ENCODE data around the gene CFAP410.
"Not testable (repeated sequence)": the region's sequence is repeated elsewhere in the genome, so short reads cannot be mapped to it uniquely, and the experiment has no call there.

Gene CFAP410

DNA sequence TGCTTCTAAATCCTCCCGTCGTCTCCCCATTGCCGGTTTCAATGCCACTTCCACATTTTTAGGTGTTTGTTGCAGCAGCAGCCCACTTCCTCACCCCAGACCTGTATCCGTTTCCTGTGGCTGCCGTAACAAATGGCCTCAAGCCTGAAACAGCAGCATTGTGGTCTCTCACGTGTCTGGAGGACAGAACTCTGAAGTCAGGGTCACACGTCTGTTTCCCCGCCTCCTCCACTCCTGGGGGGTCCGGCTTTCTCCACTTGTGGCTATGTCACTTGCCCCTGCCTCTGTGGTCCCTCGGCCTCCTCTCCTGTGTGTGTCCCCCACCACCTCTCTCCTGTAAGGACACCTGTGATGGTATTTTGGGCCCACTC, 36.1 kb upstream of the CFAP410 start:
- H3K4me1 Mint-ChIP-seq: peaks cover 20% of the 10 kb centered on the region
- H3K4me3 Mint-ChIP-seq: no peak overlapping the region
- peak overlapping the region; percentile 29 for H3K27ac Mint-ChIP-seq
- peaks cover 5% of the 10 kb centered on the region for H3K36me3 Mint-ChIP-seq (ENCODE audit: low read depth)
- H3K27me3 Mint-ChIP-seq: no peaks in the 10 kb centered on the region
- H3K9me3 Mint-ChIP-seq: no peaks in the 10 kb centered on the region
- no peak for ATAC-seq
- DNase-seq: no peak

DNA sequence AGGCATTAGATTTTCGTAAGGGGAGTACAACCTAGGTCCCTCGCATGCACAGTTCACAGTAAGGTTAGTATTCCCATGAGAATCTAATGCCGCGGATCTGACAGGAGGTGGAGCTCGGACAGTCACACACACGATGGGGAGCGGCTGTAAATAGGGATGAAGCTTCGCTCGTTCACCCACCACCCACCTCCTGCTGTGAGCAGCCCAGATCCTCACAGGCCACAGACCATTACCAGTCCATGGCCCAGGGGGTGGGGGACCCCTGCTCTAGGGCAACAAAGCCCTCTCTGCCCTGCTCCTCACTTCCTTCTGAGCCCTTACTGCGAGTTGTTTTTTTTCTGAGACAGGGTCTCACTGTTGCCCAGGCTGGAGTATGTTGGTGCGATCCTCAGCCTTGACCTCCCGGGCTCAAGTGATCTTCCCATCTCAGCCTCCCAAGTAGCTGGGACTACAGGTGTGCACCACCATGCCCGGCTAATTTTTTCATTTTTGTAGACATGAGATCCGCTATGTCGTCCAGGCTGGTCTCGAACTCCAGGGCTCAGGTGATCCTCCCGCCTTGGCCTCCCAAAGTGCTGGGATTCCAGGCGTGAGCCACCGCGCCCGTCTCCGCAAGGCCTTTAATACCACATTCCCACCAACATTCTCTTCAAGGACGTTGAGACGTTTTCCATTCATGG, 35.6 kb upstream of the CFAP410 start:
- ATAC-seq: no peak
- Mint-ChIP-seq H3K27me3 (no peaks in the 10 kb centered on the region), H3K4me3 (no peak overlapping the region), H3K9me3 (no peaks in the 10 kb centered on the region), H3K36me3 (ENCODE audit: low read depth) (peaks cover 5% of the 10 kb centered on the region), H3K27ac (no peak overlapping the region), H3K4me1 (peaks cover 20% of the 10 kb centered on the region)
- no peak for DNase-seq

DNA sequence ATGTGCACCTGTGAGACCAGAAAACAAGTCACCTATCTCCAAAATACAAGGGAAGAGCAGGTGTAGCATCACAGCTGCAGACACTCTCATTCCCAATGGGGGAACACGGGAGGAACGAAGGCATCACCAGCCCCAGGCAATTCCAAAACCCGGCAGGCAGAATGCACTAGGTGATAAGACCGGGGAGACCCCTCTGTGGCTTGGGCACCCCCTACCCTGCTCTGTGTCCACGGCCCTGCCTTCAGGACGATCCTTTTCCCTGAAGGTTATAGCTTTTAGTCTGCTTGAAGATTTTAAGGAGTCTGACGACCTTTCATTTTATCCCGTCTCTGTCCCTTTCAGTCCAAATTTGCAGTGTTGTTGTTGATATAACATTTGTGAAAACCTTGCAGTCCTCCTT, 33.4 kb upstream of the CFAP410 start:
- ATAC-seq (no peak), DNase-seq (no peak)
- no peaks in the 10 kb centered on the region for H3K9me3 Mint-ChIP-seq
- no peak overlapping the region for H3K4me3 Mint-ChIP-seq
- H3K36me3 Mint-ChIP-seq (ENCODE audit: low read depth): peaks cover 5% of the 10 kb centered on the region
- peaks cover 20% of the 10 kb centered on the region for H3K4me1 Mint-ChIP-seq
- no peaks in the 10 kb centered on the region for H3K27me3 Mint-ChIP-seq
- H3K27ac Mint-ChIP-seq: no peak overlapping the region

DNA sequence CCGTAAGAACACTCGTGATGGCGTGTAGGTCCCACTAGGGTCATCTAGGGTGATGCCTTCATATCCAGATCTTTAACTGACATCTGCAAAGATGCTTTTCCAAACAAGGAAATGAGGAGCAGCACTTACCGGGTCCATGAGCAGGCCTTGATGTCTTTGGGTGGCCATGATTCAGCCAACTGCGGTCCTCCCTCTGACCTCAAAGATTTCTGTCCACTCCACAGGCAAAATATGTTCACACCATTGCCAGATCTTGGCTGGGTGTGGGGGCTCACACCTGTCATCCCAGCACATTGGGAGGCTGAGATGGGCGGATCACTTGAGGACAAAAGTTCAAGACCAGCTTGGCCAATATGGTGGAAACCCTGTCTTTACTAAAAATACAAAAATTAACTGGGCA, 32.4 kb upstream of the CFAP410 start:
- H3K27me3 Mint-ChIP-seq: no peaks in the 10 kb centered on the region
- no peak for ATAC-seq
- peaks cover 5% of the 10 kb centered on the region for H3K36me3 Mint-ChIP-seq (ENCODE audit: low read depth)

DNA sequence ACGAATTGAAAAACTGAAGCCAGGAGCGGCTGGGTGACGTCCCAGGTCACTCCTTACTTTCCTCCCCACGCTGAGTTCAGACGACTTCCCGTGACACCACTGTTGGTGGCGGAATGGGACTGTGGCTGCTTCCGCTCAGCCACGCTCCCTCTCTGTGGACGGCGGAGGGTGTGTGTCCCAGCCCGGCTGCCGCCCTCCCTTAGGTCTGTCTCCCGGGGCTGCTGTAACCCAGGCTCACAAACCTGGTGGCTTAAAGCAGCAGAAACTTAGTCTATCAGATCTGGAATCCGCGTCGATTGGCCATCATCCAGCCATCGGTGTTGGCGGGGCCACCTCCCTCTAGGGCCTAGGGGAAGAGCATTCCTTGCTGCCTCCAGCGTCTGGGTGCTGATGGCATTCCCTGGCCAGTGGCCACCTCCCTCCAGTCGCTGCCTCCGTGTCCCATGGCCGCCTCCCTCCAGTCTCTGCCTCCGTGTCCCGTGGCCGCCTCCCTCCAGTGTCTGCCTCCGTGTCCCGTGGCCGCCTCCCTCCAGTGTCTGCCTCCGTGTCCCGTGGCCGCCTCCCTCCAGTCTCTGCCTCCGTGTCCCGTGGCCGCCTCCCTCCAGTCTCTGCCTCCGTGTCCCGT, 31.7 kb upstream of the CFAP410 start:
- Mint-ChIP-seq H3K4me1 (peaks cover 18% of the 10 kb centered on the region), H3K4me3 (no peak overlapping the region), H3K9me3 (no peaks in the 10 kb centered on the region), H3K27ac (no peak overlapping the region), H3K36me3 (ENCODE audit: low read depth) (peaks cover 5% of the 10 kb centered on the region), H3K27me3 (no peaks in the 10 kb centered on the region)
- ATAC-seq (no peak), DNase-seq (no peak)

More for the DNA sequence above, 32.4 kb upstream of the CFAP410 start:
- DNase-seq: no peak
- no peak overlapping the region for H3K4me3 Mint-ChIP-seq
- peaks cover 20% of the 10 kb centered on the region for H3K4me1 Mint-ChIP-seq
- H3K27ac Mint-ChIP-seq: no peak overlapping the region
- no peaks in the 10 kb centered on the region for H3K9me3 Mint-ChIP-seq

DNA sequence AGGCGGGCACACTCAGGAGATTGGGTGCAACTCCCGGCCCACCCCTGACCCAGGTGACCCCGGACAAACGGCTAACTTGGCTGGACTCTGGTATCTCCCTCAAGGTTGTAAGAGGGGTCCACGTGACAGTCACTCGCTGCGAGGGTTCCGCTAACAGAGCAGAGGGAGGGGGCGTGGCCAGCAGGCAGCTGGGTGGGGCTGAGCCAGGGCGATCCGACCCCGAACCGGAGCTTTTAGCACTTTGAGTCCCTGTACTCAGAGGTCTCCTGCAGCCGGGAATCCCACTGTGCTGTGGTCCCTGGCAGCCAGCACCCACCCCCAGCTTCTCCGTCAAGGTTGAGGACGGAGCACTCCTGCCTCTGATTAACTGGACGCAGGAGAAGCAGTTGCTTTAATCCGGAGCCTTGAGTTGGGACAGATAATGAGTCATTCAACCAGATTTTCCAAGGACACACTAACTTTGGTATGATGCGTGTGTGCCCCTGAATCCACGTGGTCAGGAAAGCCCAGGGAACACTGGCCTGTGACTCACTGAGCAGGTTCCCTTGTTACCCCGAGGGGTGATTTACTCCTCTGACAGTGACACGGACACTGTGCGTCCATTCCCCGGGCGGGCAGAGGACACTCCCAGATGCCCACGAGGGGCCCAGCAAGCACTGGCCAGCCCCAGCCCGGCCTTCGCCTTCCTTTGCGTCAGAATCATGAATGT, 31.0 kb upstream of the CFAP410 start:
- Mint-ChIP-seq H3K27ac (no peak overlapping the region), H3K4me3 (no peak overlapping the region), H3K4me1 (peaks cover 10% of the 10 kb centered on the region), H3K36me3 (ENCODE audit: low read depth) (peaks cover 4% of the 10 kb centered on the region), H3K27me3 (no peaks in the 10 kb centered on the region), H3K9me3 (no peaks in the 10 kb centered on the region)
- DNase-seq: no peak
- no peak for ATAC-seq

DNA sequence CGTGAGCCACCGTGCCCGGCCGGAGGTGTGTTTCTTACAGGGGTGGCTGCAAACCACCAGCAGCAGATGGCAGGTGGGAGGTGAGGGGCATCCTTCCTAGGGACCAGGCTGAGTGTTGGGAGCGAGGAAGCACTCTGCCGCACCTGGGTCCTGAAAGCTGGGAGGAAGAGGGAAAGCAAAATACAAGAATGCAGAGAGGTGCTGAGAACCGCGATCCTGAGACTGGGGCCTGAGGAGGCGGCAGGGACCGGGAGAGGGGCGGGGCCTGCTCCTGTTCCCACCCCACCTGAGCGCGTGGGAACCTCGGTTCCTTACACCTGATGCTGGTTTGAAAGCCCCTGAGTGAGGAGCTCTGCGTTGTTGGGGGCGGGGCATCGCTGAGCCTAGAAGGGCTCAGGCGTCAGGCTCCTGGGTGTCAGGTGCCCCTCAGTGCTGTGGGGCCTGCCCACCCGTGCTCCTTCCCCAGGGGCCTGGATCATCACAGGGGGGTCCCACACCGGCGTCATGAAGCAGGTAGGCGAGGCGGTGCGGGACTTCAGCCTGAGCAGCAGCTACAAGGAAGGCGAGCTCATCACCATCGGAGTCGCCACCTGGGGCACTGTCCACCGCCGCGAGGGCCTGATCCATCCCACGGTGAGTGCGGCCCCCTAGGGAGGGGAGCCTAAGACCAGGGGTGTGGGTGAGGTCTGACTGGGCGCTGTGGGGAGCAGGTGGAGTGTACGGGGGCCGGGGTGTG, 29.7 kb upstream of the CFAP410 start:
- ATAC-seq (no peak), DNase-seq (no peak)
- Mint-ChIP-seq H3K36me3 (ENCODE audit: low read depth) (no peaks in the 10 kb centered on the region), H3K4me3 (no peak overlapping the region), H3K27ac (no peak overlapping the region), H3K9me3 (no peaks in the 10 kb centered on the region), H3K4me1 (peaks cover 2% of the 10 kb centered on the region), H3K27me3 (no peaks in the 10 kb centered on the region)

DNA sequence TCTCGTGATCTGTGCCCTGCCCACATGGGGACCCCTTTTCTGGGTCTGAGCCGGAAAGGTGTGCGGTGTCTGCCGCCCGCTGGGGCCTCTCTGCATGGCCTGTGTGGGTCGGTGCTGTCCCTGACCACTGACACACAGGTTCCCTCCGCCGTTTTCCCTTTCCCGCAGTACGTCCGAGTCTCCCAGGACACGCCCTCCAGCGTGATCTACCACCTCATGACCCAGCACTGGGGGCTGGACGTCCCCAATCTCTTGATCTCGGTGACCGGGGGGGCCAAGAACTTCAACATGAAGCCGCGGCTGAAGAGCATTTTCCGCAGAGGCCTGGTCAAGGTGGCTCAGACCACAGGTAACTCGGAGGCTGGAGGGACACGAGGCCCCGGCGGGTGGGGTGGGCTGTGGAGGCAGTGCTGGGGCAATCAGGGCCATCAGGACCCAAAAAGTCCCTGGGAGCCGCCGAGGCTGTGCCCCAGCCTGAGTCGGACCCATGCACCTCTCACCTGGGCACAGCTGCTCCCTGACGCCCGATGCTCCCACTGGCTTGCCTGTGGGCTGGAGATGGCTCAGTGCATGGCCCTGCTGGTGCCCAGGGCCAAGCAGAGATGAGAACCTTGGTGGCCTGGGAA, 27.5 kb upstream of the CFAP410 start:
- no peak overlapping the region for H3K4me3 Mint-ChIP-seq
- ATAC-seq (no peak), DNase-seq (no peak)
- no peaks in the 10 kb centered on the region for H3K36me3 Mint-ChIP-seq (ENCODE audit: low read depth)
- H3K4me1 Mint-ChIP-seq: no peaks in the 10 kb centered on the region
- no peaks in the 10 kb centered on the region for H3K27me3 Mint-ChIP-seq
- peaks cover 8% of the 10 kb centered on the region for H3K9me3 Mint-ChIP-seq
- no peak overlapping the region for H3K27ac Mint-ChIP-seq

DNA sequence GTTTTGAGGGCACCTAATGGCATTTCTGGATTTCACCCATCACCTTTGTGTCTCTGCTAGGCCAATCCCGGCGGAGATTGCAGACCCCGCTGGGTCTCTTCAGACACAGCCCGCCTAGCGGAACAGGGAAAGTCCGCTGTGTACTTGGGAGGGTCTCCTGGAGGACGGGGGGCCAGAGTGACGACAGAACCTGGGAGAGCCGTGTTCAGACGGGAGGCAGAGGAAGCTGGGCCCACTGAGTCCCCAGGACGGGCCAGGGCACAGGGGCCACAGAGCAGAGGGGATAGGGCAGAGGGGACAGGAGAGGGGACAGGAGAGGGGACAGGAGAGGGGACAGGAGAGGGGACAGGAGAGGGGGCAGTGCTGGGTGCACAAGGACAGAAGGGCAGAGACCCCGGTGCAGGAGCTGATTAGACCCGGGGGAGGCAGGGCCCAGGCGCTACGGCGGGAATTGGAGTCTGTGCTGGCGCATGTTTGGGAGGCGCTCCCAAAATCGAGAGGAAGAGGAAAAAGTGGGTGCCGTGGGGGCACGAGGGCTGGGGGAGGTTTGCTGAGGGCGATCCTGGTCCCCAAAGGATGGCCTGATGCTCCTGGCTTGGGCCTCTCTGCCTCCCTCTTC, 26.9 kb upstream of the CFAP410 start:
- H3K4me1 Mint-ChIP-seq: no peaks in the 10 kb centered on the region
- H3K4me3 Mint-ChIP-seq: no peak overlapping the region
- H3K27me3 Mint-ChIP-seq: no peaks in the 10 kb centered on the region
- no peak for ATAC-seq
- peaks cover 8% of the 10 kb centered on the region for H3K9me3 Mint-ChIP-seq
- H3K27ac Mint-ChIP-seq: no peak overlapping the region
- H3K36me3 Mint-ChIP-seq (ENCODE audit: low read depth): no peaks in the 10 kb centered on the region
- DNase-seq: no peak

DNA sequence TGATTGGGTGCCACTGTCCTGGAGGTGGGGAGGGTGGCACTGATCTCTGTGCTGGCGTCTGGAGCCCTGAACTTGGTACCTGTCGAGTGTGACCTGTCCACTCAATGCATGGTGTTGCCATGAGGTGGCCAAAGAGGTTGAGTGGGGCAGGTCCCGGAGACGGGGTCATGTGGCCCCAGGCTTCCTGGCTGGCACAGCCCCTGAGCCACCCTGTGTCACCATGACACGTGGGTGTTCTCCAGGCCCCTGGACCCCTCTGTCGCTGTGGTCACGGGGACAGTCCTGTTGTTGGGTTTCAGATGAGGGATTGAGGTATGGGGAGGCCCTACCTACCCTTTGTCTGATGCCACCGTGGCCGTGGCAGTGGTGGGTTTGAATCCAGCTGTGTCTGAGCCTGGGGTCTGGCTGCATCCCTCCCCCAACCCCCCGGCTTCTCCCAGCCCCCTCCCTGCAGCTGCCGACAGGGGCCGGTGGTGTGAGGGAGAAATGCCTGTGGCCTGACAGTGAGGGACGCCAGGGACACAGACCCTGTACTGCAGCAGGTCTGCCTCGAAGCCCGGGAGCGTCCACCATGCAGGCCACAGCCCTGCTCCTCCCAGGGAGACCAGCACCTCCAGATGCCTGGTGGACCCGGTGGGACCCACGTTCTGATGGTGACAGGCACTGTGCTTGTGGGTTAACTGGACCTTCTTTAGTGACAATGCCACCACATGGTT, 26.2 kb upstream of the CFAP410 start:
- peaks cover 8% of the 10 kb centered on the region for H3K9me3 Mint-ChIP-seq
- no peak overlapping the region for H3K27ac Mint-ChIP-seq

DNA sequence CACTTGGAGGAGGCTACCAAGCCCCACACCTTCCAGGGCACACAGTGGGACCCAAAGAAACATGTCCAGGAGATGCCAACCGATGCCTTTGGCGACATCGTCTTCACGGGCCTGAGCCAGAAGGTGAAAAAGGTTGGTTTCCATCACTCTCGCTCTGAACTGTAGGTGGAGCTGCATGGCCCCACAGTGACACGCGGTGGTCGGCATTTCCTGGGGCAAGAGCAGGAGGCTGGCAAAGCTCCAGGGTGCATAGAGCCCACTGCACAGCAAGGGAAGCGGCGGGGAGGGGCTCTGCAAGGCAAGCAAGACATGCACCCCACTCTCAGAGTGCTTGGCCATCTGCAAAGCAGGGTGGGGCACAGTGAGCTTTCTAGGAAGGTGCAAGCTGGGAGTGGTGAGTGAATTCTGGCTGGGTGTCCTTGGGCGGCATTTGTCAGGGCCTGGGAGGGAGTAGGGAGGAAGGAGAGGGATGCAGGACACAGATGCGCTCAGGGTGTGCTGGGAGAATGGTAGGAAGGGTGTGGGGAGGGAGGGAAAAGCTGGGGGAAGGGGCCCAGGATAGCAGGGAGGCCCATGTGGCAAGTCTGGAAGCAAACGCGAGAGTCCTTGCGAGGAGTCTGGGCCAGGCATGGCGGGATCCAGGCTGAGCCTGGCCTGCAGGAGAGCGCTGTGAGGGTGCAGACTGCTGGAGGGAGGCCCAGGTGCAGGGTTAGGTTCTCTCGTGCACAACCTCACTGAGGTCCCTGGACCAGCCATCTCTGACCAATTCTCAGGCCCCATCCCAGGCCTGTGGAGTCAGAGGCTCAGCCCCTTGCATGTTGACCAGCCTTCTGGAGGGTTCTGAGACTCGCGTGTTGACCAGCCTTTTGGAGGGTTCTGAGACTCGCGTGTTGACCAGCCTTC, 25.2 kb upstream of the CFAP410 start:
- Mint-ChIP-seq H3K27ac (no peak overlapping the region), H3K27me3 (no peaks in the 10 kb centered on the region), H3K9me3 (peaks cover 8% of the 10 kb centered on the region), H3K4me1 (peaks cover 2% of the 10 kb centered on the region), H3K4me3 (no peak overlapping the region), H3K36me3 (ENCODE audit: low read depth) (no peaks in the 10 kb centered on the region)
- no peak for ATAC-seq
- no peak for DNase-seq

More for the DNA sequence above, 26.2 kb upstream of the CFAP410 start:
- ATAC-seq (no peak), DNase-seq (no peak)
- peaks cover 2% of the 10 kb centered on the region for H3K4me1 Mint-ChIP-seq
- no peaks in the 10 kb centered on the region for H3K36me3 Mint-ChIP-seq (ENCODE audit: low read depth)
- H3K4me3 Mint-ChIP-seq: no peak overlapping the region
- H3K27me3 Mint-ChIP-seq: no peaks in the 10 kb centered on the region

DNA sequence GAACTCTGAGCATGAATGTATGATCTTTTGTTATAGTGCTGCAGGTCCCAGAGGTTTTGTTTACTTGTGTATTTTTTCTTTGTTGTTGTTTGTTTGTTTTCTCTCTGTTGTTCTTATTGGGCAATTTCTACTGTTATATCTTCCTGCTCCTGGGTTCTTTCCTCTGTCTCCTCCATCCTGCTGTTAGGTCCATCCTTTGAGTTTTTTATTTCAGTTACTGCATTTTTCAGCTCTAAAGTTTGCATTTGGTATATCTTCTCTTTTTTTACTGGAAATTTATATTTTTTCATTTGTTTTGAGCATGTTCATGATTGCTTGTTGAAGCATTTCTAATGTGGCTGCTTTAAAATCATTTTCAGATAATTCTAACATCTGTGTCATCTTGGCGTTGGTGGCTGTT, 24.1 kb upstream of the CFAP410 start:
- DNase-seq: no peak
- H3K27ac Mint-ChIP-seq: no peak overlapping the region
- H3K4me3 Mint-ChIP-seq: no peak overlapping the region
- H3K36me3 Mint-ChIP-seq (ENCODE audit: low read depth): no peaks in the 10 kb centered on the region
- H3K9me3 Mint-ChIP-seq: peaks cover 8% of the 10 kb centered on the region
- peaks cover 2% of the 10 kb centered on the region for H3K4me1 Mint-ChIP-seq
- no peak for ATAC-seq
- H3K27me3 Mint-ChIP-seq: no peaks in the 10 kb centered on the region

DNA sequence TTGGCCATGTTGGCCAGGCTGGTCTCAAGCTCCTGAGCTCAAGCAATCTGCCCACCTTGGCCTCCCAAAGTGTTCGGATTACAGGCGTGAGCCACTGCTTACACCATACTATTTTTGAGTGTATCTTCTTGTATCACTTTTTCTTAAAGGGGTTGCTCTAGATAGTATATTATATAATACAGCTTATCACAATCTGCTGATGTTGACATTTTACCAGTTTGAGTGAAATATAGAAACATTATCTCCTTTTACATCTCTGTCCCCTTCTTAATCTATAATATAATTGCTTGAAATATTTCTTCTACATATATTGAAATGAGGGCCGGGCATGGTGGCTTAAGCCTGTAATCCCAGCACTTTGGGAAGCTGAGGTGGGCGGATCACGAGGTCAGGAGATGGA, 22.7 kb upstream of the CFAP410 start:
- not testable (repeated sequence) for H3K9me3 Mint-ChIP-seq; H3K4me1 Mint-ChIP-seq; H3K27ac Mint-ChIP-seq; ATAC-seq; H3K27me3 Mint-ChIP-seq; H3K36me3 Mint-ChIP-seq (ENCODE audit: low read depth); H3K4me3 Mint-ChIP-seq; DNase-seq

Measured in activated naive CD8-positive, alpha-beta T cell treated with anti-CD3 and anti-CD28 coated beads, Interleukin-2, amount 50 U/mL, for 24 hours (primary cell).